Liver (tissue), 9 donors: ENCODE measurements around the gene GGA1. TPM values are rescaled to one million over a fixed set of nuclear protein-coding genes. Genes with fewer than 3 reads are reported as not detected.

Experiments used
- DNase-seq: peaks from one replicate; pipeline ENCODE4 v3.0.0-alpha.2; 2017; ENCODE audit warnings: low spot score
- H3K27ac ChIP-seq, 2 donors: one replicate each; pipeline ENCODE4 v1.7.0; 2013; ENCODE audit warnings: inconsistent platforms in 2 of 2, low read length in 2 of 2, control low read depth in 1 of 2, low read depth in 1 of 2, mild to moderate bottlenecking in 1 of 2
- H3K27me3 ChIP-seq, 4 donors: one replicate each; pipeline versions ENCODE4 v1.6.1 to v1.7.0; 2013; ENCODE audit warnings: low read length in 3 of 4, inconsistent platforms in 1 of 4, mild to moderate bottlenecking in 1 of 4, moderate library complexity in 1 of 4; ENCODE audit not compliant: control insufficient read depth in 4 of 4, insufficient read depth in 4 of 4
- H3K36me3 ChIP-seq, 4 donors: one replicate each; pipeline versions ENCODE4 v1.6.1 to v1.7.0; 2013; ENCODE audit warnings: low read length in 3 of 4, mild to moderate bottlenecking in 3 of 4, low read depth in 1 of 4, moderate library complexity in 1 of 4; ENCODE audit not compliant: control insufficient read depth in 4 of 4, insufficient read depth in 3 of 4
- H3K4me1 ChIP-seq, 4 donors: one replicate each; pipeline versions ENCODE4 v1.6.1 to v1.7.0; 2013; ENCODE audit warnings: low read length in 3 of 4, mild to moderate bottlenecking in 3 of 4, moderate library complexity in 1 of 4; ENCODE audit not compliant: control insufficient read depth in 4 of 4, insufficient read depth in 4 of 4
- H3K4me3 ChIP-seq, 3 donors: one replicate each; pipeline versions ENCODE4 v1.6.1 to v1.7.0; 2013; ENCODE audit warnings: low read length in 3 of 3, control low read depth in 1 of 3, low read depth in 1 of 3, mild to moderate bottlenecking in 1 of 3
- H3K9ac ChIP-seq, 2 donors: one replicate each; pipeline ENCODE4 v1.7.0; 2013; ENCODE audit warnings: low read length in 2 of 2, mild to moderate bottlenecking in 2 of 2, moderate library complexity in 2 of 2, control low read depth in 1 of 2, low read depth in 1 of 2
- H3K9me3 ChIP-seq, 4 donors: one replicate each; pipeline versions ENCODE4 v1.6.1 to v1.7.0; 2013; ENCODE audit warnings: low read length in 3 of 4; ENCODE audit not compliant: control insufficient read depth in 4 of 4
- ATF3 ChIP-seq: IDR thresholded peaks from 2 replicates; pipeline ENCODE4 v1.6.1; 2016; ENCODE audit warnings: antibody characterized with exemption
- CTCF ChIP-seq: fragments of 150-350 bp; IDR thresholded peaks from 2 replicates; pipeline ENCODE4 v1.5.1; 2017; ENCODE audit warnings: improper control_type of control experiment, low read depth, low read length; ENCODE audit not compliant: missing input control
- FOXA1 ChIP-seq: IDR thresholded peaks from 2 replicates; pipeline ENCODE4 v1.6.1; 2016; ENCODE audit warnings: antibody characterized with exemption
- FOXA2 ChIP-seq: IDR thresholded peaks from 2 replicates; pipeline ENCODE4 v1.6.1; 2016; ENCODE audit warnings: antibody characterized with exemption
- GABPA ChIP-seq, 2 donors: IDR thresholded peaks in 1 of 2; conservative IDR thresholded peaks in 1 of 2; 2 replicates each; pipeline ENCODE4 v1.6.1; 2016; ENCODE audit warnings: antibody characterized with exemption in 2 of 2, mild to moderate bottlenecking in 1 of 2, moderate library complexity in 1 of 2
- HNF4A ChIP-seq, 2 donors: conservative IDR thresholded peaks; 2 replicates each; pipeline ENCODE4 v1.6.1; 2016; ENCODE audit warnings: antibody characterized with exemption in 2 of 2, mild to moderate bottlenecking in 2 of 2
- HNF4G ChIP-seq: IDR thresholded peaks from 2 replicates; pipeline ENCODE4 v1.6.1; 2016; ENCODE audit warnings: antibody characterized with exemption
- JUND ChIP-seq, 2 donors: IDR thresholded peaks; 2 replicates each; pipeline ENCODE4 v1.6.1; 2016; ENCODE audit warnings: antibody characterized with exemption in 2 of 2
- MAX ChIP-seq: IDR thresholded peaks from 2 replicates; pipeline ENCODE4 v1.6.1; 2016; ENCODE audit warnings: antibody characterized with exemption
- NR2F2 ChIP-seq: IDR thresholded peaks from 2 replicates; pipeline ENCODE4 v1.6.1; 2016; ENCODE audit warnings: antibody characterized with exemption
- REST ChIP-seq: IDR thresholded peaks from 2 replicates; pipeline ENCODE4 v1.6.1; 2016; ENCODE audit warnings: antibody characterized with exemption, mild to moderate bottlenecking
- RXRA ChIP-seq, 2 donors: IDR thresholded peaks; 2 replicates each; pipeline ENCODE4 v1.6.1; 2017 to 2018; ENCODE audit warnings: antibody characterized with exemption in 2 of 2, mild to moderate bottlenecking in 1 of 2
- SP1 ChIP-seq: IDR thresholded peaks from 2 replicates; pipeline ENCODE4 v1.6.1; 2018; ENCODE audit warnings: antibody characterized with exemption, mild to moderate bottlenecking
- TAF1 ChIP-seq: conservative IDR thresholded peaks from 2 replicates; pipeline ENCODE4 v1.6.1; 2016; ENCODE audit warnings: antibody characterized with exemption, mild to moderate bottlenecking
- YY1 ChIP-seq: IDR thresholded peaks from 2 replicates; pipeline ENCODE4 v1.6.1; 2016; ENCODE audit warnings: antibody characterized with exemption, mild to moderate bottlenecking
- ZBTB33 ChIP-seq: IDR thresholded peaks from 2 replicates; pipeline ENCODE4 v1.6.1; 2016; ENCODE audit warnings: antibody characterized with exemption
- WGBS: extraction: QIAGEN DNeasy Blood & Tissue Kit; methylation state at CpG from one replicate; pipeline ENCODE4 v1.1.7; 2013; 5-methylcytosine and 5-hydroxymethylcytosine counted together
- polyA plus RNA-seq, 2 donors: library from polyadenylated mRNA; stranded (reverse) in 1 of 2; unstranded in 1 of 2; fragments of 200-250 nt in 1 of 2; fragments of >200 nt in 1 of 2; fragmentation: Nextera tagmentation in 1 of 2; extraction: Ambion mirVana in 1 of 2; gene quantifications; one replicate each; pipeline versions ENCODE4 v1.2.1 to v1.2.3, GENCODE V29; 2013 to 2015
- total RNA-seq, 2 donors: library from RNA; depleted of rRNA; stranded (reverse); fragments of >200 nt; gene quantifications; one replicate each; pipeline ENCODE4 v1.2.3, GENCODE V29; 2014
- donor health status: healthy.
- donor health status: healthy.
- donor health status: healthy.
- donor health status: healthy.
- donor health status: healthy.

GGA1 gene
- total and polyA plus RNA-seq, 4 donors = 15.1 to 26.4 (median 17.8) TPM

GRCh38 chr22:37677493-37677974, 68.9 kb downstream of the GGA1 start:
- H3K4me3 ChIP-seq = peak overlapping the region in 2 of 3 donors; percentile 35 to 60
- WGBS = 70% methylated on average over 15 of the region's 15 CpGs
- H3K27me3 ChIP-seq = no peaks in the 10 kb centered on the region
- TF ChIP-seq GABPA (IDR thresholded peaks at IDR 0.05 in 1 of 2, conservative IDR thresholded peaks at IDR 0.05 in 1 of 2) (no peak), ATF3 (no peak), CTCF (no peak), TAF1 (no peak), MAX (no peak), REST (no peak), ZBTB33 (no peak), YY1 (no peak), RXRA (IDR thresholded peaks at IDR 0.05) (no peak), HNF4G (no peak), SP1 (no peak), HNF4A (conservative IDR thresholded peaks at IDR 0.05) (no peak), FOXA2 (no peak), FOXA1 (no peak)
- no peaks in the 10 kb centered on the region for H3K9me3 ChIP-seq
- H3K36me3 ChIP-seq = no peaks in the 10 kb centered on the region
- peaks cover 10 to 42% (median 30%) of the 10 kb centered on the region in 4 donors for H3K4me1 ChIP-seq
- peak overlapping the region; percentile 88 for H3K27ac ChIP-seq
- no peak overlapping the region for H3K9ac ChIP-seq
- DNase-seq = no peak

GRCh38 chr22:37678372-37678771, 69.7 kb downstream of the GGA1 start:
- no peak overlapping the region for H3K4me3 ChIP-seq
- H3K4me1 ChIP-seq = peaks cover 10 to 42% (median 30%) of the 10 kb centered on the region in 4 donors

More at GRCh38 chr22:37678372-37678771, 69.7 kb downstream of the GGA1 start:
- H3K27me3 ChIP-seq = no peaks in the 10 kb centered on the region
- no peaks in the 10 kb centered on the region for H3K9me3 ChIP-seq
- H3K27ac ChIP-seq = no peak overlapping the region
- WGBS = 80% methylated on average over 18 of the region's 18 CpGs
- no peak overlapping the region for H3K9ac ChIP-seq
- H3K36me3 ChIP-seq = no peaks in the 10 kb centered on the region
- no peak for TF ChIP-seq ZBTB33
- TF ChIP-seq NR2F2 = no peak
- no peak for TF ChIP-seq REST
- no peak for TF ChIP-seq JUND (IDR thresholded peaks at IDR 0.05)
- TF ChIP-seq FOXA1 = no peak
- no peak for TF ChIP-seq GABPA (IDR thresholded peaks at IDR 0.05 in 1 of 2, conservative IDR thresholded peaks at IDR 0.05 in 1 of 2)
- TF ChIP-seq RXRA (IDR thresholded peaks at IDR 0.05) = no peak
- DNase-seq = no peak
